H7 (cell line): ENCODE data around the gene TP63. TPM values are rescaled to one million over a fixed set of nuclear protein-coding genes. Genes with fewer than 3 reads are reported as not detected.
"Not testable (repeated sequence)": the region's sequence is repeated elsewhere in the genome, so short reads cannot be mapped to it uniquely, and the experiment has no call there.

Experiments used
- DNase-seq: peaks from one replicate; pipeline ENCODE4 v3.0.0; 2012
- H3K27me3 ChIP-seq: 2 replicates; pipeline ENCODE4 v1.6.0; 2011; ENCODE audit warnings: mild to moderate bottlenecking, low read length; ENCODE audit not compliant: control insufficient read depth, insufficient read depth
- H3K36me3 ChIP-seq: replicated peaks from 2 replicates; pipeline ENCODE4 v1.5.1; 2011; ENCODE audit warnings: low read length; ENCODE audit not compliant: control insufficient read depth, insufficient read depth
- H3K4me3 ChIP-seq: 2 replicates; pipeline ENCODE4 v1.5.1; 2011; ENCODE audit warnings: low read depth, mild to moderate bottlenecking, control low read depth, low read length, moderate library complexity; ENCODE audit not compliant: insufficient read depth
- total RNA-seq: library from RNA; depleted of rRNA; stranded (reverse); fragments of >200 nt; shearing (Covaris generic); gene quantifications from 2 replicates; pipeline ENCODE4 v1.2.3, GENCODE V29; 2014

TP63 gene
- total RNA-seq, 1 experiment from 2014 or later: not detected

DNA sequence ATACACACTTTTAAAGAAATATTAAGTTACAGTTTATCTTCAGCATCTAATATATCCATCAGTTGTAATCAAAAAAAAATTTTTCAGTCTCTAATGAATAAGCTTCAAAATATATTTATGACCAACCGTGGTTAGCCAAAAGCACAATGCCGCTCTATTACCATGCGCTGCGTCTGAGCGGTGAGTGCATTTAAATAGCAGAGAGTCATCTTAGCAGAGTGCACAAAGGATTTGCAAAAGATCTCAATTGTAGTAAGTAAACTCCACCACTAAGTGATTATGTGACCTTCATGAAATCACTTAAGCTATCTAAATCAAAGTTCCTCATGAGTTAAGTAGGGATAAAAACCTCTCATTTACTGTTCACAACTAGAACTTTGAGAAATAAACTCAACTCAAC is 4.9 kb downstream of the TP63 start:
- H3K27me3 ChIP-seq: no peaks in the 10 kb centered on the region
- no peak for DNase-seq
- no peak overlapping the region for H3K4me3 ChIP-seq
- H3K36me3 ChIP-seq: no peaks in the 10 kb centered on the region

DNA sequence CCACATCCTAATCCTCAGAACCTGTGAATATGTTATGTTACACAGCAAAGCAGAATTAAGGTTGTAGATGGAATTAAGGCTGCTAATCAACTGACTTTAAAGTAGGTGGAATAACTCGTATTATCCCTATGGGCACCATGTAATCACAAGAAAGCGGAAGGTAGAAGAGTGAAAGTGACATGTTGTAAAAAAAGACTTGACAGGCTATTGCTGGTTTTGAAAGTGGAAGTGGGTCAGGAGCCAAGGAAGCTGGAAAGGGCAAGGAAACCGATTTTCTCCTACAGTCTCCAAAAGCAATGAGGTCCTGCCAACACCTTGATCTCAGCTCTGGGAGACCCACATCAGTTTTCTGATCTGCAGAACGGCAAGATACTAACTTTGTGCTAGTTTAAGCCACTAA is 6.6 kb downstream of the TP63 start:
- Histone ChIP-seq H3K36me3 (no peaks in the 10 kb centered on the region), H3K27me3 (no peaks in the 10 kb centered on the region), H3K4me3 (no peak overlapping the region)
- DNase-seq: no peak

DNA sequence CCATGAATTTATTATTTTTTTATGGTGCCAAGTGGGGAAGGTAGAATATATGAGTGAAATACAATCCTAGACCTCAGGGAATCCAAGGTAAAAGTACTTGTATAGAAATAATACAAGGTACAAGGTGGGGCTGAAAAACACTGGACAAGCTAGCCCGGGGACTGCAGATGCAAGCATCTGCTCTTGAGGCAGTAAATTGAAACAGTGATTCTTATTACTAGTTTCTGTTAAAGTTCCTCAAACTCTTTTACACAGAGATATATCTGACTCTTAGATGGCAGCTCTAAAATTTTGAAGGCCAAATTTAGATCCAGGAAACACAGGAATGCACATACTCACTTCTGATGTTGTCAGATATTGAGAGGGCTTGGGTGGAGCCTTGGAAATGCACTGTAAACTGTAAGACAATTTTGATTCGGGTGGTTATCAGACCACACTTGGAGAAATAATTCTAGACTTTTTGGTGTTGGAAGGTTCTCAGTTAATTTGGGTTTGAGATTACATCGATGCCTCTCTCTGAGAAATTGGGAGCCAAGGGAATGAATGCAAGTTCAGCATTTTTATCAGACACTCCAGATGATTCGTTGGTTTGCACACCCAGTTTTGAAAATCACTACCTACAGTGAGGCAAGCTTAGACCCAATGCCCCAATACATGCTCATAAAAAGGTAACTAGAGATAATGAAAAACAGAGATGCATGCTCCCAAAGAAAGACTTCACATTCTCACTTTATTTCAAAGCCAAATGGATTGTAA is 7.3 kb downstream of the TP63 start:
- no peak overlapping the region for H3K4me3 ChIP-seq
- no peaks in the 10 kb centered on the region for H3K27me3 ChIP-seq
- no peaks in the 10 kb centered on the region for H3K36me3 ChIP-seq
- no peak for DNase-seq

DNA sequence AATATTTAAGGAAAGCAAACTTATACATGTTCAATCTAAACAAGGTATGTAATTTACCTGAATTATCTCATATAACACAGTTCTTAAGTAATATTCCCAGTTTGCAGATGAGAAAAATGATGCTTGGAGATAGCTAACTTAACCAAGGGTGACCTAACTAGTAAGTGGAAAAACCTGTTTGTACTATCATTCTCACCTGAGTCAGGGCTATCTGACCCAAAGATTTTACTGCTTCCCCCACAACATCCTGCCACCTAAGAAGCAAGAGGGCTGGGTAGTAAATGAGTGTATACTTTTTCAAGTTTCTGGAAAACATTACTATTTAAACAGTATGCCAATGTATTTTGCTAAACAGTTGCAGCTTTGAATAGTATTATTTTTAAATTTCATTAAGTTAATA is 10.6 kb downstream of the TP63 start:
- no peak overlapping the region for H3K4me3 ChIP-seq

DNA sequence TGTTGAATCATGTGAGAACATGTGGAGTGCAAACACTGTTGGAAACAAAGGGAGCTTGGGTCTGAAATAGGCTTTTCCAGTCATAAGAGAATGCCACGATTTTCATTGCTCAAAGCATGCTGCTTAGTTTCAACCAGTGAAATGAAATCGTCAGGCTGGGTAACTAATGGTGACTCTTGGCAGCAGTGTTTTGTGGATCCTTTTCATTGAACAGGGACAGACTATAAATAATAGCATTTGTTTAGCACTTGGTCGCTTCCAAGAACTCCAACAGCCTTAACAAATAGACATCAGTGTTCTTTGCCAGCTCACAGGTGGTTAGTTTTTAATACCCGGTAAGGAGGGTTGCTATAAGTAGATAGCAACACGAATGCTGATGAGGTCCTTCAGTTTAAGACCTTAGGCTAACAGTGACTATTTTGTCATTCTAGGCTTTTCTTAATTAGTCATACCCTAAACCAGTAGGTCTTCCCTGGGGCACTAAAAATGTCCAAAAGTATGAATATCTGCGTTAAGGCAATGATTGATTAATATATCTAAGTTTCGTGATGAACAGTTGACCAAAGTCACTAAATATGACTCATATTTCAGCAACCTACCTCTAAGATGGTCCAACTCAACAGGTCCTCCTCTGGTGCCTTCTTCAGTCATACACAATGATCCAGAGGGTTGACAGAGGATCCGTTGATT is 15.8 kb downstream of the TP63 start:
- Histone ChIP-seq H3K27me3 (no peaks in the 10 kb centered on the region), H3K4me3 (no peak overlapping the region), H3K36me3 (no peaks in the 10 kb centered on the region)
- no peak for DNase-seq

More for the DNA sequence above, 10.6 kb downstream of the TP63 start:
- DNase-seq: no peak
- no peaks in the 10 kb centered on the region for H3K36me3 ChIP-seq
- H3K27me3 ChIP-seq: no peaks in the 10 kb centered on the region

DNA sequence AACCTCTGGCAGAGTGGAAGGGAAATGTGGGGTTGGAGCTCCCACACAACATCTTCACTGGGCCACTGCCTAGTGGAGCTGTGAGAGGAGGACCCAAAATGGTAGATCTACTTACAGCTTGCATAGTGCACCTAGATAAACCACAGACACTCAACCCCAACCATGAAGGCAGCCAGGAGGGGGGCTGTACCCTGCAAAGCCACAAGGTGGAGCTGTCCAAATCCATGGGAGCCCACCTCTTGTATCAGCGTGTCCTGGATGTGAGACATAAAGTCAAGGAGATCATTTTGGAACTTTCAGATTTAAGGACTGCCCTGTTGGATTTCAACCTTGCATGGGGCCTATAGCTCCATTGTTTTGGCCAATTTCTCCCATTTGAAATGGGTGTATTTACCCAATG is 20.9 kb downstream of the TP63 start:
- Histone ChIP-seq H3K4me3 (no peak overlapping the region), H3K27me3 (no peaks in the 10 kb centered on the region), H3K36me3 (no peaks in the 10 kb centered on the region)
- no peak for DNase-seq

DNA sequence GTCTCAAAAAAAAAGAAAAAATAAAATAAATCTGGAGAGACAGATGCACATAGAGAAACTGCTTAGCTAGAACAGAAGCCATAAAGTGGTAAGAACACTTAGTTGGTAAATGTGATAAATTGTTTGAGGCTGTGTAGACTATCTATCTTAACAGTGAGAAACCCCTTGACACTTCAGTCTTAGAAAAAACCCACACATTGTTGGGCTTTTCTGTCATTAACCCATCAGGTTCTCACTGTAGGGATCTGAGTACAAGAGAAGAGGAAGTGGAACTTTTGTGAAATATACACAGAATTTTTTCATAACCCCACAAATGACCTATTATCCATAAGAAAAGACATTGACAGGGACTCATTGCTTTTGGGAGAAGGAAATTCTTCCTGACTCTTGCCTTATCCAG is 24.4 kb downstream of the TP63 start:
- no peaks in the 10 kb centered on the region for H3K36me3 ChIP-seq
- no peak for DNase-seq
- no peaks in the 10 kb centered on the region for H3K27me3 ChIP-seq
- H3K4me3 ChIP-seq: no peak overlapping the region

DNA sequence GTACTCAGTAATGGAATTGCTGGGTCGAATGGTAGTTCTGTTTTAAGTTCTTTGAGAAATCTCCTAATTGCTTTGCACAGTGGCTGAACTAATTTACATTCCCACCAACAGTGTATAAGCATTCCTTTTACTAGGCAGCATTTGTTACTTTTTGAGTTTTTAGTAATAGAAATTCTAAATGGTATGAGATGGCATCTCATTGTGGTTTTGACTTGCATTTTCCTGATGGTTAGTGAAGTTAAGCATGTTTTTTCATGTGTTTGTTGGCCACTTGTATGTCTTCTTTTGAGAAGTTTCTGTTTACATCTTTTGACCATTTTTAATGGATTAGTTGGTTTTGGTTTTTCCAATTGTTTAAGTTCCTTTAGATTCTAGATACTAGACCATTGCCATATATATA is 28.4 kb downstream of the TP63 start:
- Histone ChIP-seq H3K4me3 (no peak overlapping the region), H3K36me3 (no peaks in the 10 kb centered on the region), H3K27me3 (no peaks in the 10 kb centered on the region)
- DNase-seq: no peak

DNA sequence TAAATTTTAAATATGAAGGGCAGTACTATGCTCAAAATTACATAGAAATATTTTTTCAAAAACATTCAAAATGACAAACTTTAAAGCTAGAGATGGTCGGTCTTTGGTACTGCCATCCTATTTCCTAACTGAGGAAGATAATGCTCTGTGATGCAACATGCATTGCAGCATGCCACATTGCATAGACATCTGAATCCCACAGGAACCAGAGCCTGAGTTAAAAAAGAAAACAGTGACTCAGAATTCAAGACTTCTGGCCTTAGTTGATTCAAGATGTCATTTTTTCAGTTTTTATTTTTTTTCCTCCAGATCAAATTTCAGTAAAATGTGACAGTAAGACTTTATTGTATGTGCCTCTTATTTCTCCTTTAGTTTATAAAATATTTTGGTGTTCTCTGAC is 33.1 kb downstream of the TP63 start:
- H3K36me3 ChIP-seq: no peaks in the 10 kb centered on the region
- no peaks in the 10 kb centered on the region for H3K27me3 ChIP-seq
- no peak for DNase-seq
- no peak overlapping the region for H3K4me3 ChIP-seq

DNA sequence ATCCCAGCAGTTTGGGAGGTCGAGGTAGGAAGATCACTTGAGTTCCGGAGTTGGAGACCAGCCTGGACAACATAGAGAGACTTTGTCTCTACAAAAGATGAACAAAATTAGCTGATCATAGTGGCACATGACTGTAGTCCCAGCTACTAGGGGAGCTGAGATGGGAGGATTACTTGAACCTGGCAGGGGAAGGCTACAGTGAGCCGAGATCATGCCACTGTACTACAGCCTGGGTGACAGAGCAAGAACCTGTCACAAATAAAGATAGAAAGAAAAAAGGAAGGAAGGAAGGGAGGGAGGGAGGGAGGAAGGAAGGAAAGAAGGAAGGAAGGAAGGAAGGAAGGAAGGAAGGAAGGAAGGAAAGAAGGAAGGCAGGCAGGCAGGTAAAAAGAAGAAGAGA is 41.2 kb downstream of the TP63 start:
- H3K4me3 ChIP-seq, H3K27me3 ChIP-seq, DNase-seq, H3K36me3 ChIP-seq: not testable (repeated sequence)

DNA sequence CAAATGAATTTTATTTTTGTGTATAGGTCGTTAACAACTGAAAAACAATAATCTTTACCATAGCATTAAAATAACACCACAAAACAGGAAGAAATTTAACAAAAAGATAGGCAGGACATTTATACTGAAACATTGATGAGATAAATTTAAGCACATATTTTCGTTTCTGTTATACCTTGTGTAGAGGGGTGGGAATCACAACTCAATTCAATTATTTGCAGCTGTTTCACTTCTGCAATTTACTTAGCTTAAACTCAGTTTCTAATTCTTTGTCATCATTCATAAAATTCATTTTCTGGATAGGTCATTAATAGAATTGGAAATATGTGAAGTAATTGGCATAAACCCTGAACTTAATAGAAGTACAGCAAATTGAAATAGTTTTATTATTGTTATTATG is 42.3 kb downstream of the TP63 start:
- Histone ChIP-seq H3K27me3 (no peaks in the 10 kb centered on the region; the same call in 1 of the 2 replicates), H3K4me3 (no peak overlapping the region), H3K36me3 (no peaks in the 10 kb centered on the region)
- no peak for DNase-seq

DNA sequence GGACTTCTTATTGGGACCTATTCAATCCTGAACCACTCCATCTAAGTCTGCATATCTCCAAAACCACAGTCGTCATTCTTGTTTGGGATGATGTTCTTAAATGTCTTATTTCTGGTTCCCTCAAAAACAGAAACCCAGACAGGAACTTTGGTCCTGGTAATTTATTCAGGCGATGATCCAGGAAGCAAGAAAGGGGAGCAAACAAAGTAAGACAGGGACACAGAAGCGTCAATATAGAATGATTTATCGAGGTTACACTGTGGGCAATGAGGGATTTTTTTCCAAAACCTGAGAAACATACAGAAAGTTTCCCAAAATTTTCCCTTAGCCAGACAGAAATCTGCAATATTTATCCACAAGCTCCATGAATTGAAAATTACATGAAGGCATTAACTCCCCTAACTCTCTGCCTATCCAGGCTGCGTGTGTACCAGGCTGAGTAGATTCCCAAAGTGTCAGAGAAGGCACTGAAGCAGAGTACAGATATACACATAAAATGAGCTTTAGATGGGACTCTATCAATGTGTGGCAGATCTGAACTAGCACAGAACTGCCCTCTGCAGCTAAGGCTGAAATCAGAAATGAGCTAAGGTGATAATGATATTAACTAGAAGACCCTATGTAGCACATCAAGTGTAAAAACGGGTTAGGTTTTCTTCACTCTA is 43.2 kb downstream of the TP63 start:
- H3K27me3 ChIP-seq: no peaks in the 10 kb centered on the region; the same call in 1 of the 2 replicates
- no peak overlapping the region for H3K4me3 ChIP-seq
- DNase-seq: no peak
- no peaks in the 10 kb centered on the region for H3K36me3 ChIP-seq

DNA sequence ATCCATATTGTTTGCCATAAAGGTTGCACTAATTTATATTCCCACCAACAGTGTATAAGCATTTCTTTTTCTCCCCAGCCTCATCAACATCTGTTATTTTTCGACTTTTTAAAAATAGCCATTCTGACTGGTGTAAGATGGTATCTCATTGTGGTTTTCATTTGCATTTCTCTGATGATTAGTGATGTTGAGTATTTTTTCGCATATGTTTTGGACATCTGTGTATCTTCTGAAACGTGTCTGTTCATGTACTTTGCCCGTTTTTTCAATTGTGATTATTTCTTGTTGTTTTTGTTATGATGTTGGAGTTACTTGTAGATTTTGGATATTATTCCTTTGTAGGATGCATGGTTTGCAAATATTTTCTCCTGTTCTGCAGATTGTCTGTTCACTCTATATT is 46.5 kb downstream of the TP63 start:
- Histone ChIP-seq H3K27me3 (no peaks in the 10 kb centered on the region; the same call in 1 of the 2 replicates), H3K36me3 (no peaks in the 10 kb centered on the region), H3K4me3 (no peak overlapping the region)
- no peak for DNase-seq

DNA sequence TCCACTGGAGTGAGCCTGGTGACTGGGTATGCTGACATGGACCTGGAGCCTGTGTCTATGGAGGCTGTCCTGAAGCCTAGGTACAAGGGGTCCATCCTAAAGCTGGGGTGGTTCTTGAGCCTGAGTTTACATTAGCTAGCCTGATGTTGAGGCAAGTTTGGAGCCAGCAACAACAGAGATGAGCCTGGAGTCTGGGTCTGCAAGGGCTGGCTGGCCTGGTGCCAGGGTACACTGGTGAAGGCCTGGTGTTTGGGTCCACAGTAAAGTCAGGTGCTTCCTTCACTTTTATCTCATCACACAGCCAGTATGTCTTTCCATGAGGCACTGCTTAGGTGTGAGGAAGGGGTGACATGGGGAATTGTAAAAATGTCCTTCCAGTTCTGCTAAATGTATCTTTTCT is 49.5 kb downstream of the TP63 start:
- H3K4me3 ChIP-seq: no peak overlapping the region
- no peak for DNase-seq
- no peaks in the 10 kb centered on the region for H3K27me3 ChIP-seq
- H3K36me3 ChIP-seq: no peaks in the 10 kb centered on the region
